Spleen (tissue), 7 donors: ENCODE measurements around the gene CD34.

Experiments
- CTCF ChIP-seq, 11 experiments: fragments of 200-600 bp in 7 of 11; fragments of 450-650 bp in 4 of 11; sonication (generic) in 4 of 11; IDR thresholded peaks in 8 of 11; conservative IDR thresholded peaks in 3 of 11; 1 replicate in 7 of 11; 2 replicates in 4 of 11; pipeline versions ENCODE4 v1.4.0 to v1.8.0; 2016 to 2021; ENCODE audit warnings: antibody characterized with exemption in 11 of 11, inconsistent platforms in 4 of 11, mild to moderate bottlenecking in 1 of 11
- POLR2A ChIP-seq, 3 donors: fragments of 450-650 bp; IDR thresholded peaks; one replicate each; pipeline ENCODE4 v1.5.1; 2017; ENCODE audit warnings: antibody characterized with exemption in 3 of 3, mild to moderate bottlenecking in 1 of 3
- donor health status: DM: no; HTN: no; CAD: no; lungs with moderate emphysema.
- donor health status: DM: no; HTN: no; CAD: no.
- donor health status: DM: no; HTN: no; CAD: no.

DNA sequence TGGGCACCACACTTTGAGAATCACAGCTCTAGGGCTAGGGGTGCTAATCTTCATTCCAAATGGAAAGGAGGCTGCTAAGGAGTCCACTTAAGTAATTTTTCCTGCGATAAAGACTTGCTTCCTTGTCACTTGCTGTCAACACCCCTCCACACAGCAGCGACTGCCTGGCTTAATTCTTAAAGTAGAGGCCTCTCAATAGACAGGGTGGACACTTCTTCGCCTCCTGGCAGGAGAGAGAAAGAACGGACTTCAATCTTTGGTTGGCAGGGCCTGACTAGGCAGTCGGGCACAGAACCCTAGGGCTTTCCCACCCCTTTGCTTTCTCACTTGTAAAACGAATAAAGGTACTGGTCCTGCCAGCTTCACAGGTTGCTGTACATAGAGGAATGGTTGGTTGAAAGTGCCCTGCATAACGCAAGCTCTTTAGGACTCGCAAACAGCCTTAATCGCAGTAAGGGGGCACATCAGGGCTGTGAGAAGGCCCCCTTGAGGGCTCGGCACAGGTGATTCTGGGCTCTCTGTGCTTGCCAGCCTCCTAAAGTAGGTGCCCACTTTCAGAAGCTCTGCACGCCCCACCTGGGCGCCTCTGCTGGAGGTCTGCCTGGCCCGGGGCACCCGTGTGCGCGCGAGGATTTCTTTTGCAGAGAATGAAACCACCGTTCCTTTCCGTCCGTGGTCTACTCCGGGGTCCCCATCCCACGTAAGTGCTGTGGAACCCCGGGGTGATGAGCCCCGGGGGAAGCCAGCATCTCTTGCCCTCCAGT is 47.6 kb upstream of the CD34 start:
- TF ChIP-seq CTCF (IDR thresholded peaks at IDR 0.05 in 8 of 11, conservative IDR thresholded peaks at IDR 0.05 in 3 of 11): no peak
- no peak for TF ChIP-seq POLR2A (IDR thresholded peaks at IDR 0.05)
